Measurements from ENCODE around the gene EMILIN3. TPM values are rescaled to one million over a fixed set of nuclear protein-coding genes. Genes with fewer than 3 reads are reported as not detected.

Gene EMILIN3
- total RNA-seq, 1 experiment from 2014 or later = 5.9 TPM

- TF ChIP-seq, protein P1, sequence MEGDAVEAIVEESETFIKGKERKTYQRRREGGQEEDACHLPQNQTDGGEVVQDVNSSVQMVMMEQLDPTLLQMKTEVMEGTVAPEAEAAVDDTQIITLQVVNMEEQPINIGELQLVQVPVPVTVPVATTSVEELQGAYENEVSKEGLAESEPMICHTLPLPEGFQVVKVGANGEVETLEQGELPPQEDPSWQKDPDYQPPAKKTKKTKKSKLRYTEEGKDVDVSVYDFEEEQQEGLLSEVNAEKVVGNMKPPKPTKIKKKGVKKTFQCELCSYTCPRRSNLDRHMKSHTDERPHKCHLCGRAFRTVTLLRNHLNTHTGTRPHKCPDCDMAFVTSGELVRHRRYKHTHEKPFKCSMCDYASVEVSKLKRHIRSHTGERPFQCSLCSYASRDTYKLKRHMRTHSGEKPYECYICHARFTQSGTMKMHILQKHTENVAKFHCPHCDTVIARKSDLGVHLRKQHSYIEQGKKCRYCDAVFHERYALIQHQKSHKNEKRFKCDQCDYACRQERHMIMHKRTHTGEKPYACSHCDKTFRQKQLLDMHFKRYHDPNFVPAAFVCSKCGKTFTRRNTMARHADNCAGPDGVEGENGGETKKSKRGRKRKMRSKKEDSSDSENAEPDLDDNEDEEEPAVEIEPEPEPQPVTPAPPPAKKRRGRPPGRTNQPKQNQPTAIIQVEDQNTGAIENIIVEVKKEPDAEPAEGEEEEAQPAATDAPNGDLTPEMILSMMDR (conservative IDR thresholded peaks at IDR 0.05) = peak; percentile 47
- no peak overlapping the region for H3K4me3 Mint-ChIP-seq
- no peak overlapping the region; a peak in 1 of 7 replicates for H3K27ac Mint-ChIP-seq
- H3K4me2 ChIP-seq (ENCODE audit: insufficient read depth, insufficient read length, low read length) = no peak overlapping the region
- no peak overlapping the region for H2BK12ac ChIP-seq (ENCODE audit: insufficient read length, low read depth, low read length)
- H3K23me2 ChIP-seq (ENCODE audit: insufficient read length, low read depth, low read length, poor library complexity, severe bottlenecking) = no peaks in the 10 kb centered on the region
- no peaks in the 10 kb centered on the region for H3K36me3 Mint-ChIP-seq (ENCODE audit: insufficient read depth in 1 of 3, low read depth in 3 of 3)
- H4K8ac ChIP-seq (replicated peaks; ENCODE audit: insufficient read length, low read depth, low read length) = no peak overlapping the region
- no peak overlapping the region for H3K4ac ChIP-seq (ENCODE audit: low read depth, low read length)
- H2AK5ac ChIP-seq (ENCODE audit: insufficient read length, low read length) = no peak overlapping the region
- no peak overlapping the region for H3K23ac ChIP-seq (ENCODE audit: insufficient read length, low read depth, low read length)
- no peak overlapping the region for H2BK5ac ChIP-seq (ENCODE audit: insufficient read length, low read length)
- H3K9me3 ChIP-seq (ENCODE audit: control insufficient read depth, low read depth, low read length) = no peaks in the 10 kb centered on the region
- no peak overlapping the region for H2BK120ac ChIP-seq (ENCODE audit: low read depth, low read length, poor library complexity, severe bottlenecking)
- no peak overlapping the region for H4K91ac ChIP-seq (ENCODE audit: insufficient read length, low read depth, low read length)
- no peaks in the 10 kb centered on the region for H4K20me1 ChIP-seq (ENCODE audit: control insufficient read depth, insufficient read depth, insufficient read length)
- peaks cover 14 to 21% of the 10 kb centered on the region in 2 experiments for H3K4me1 Mint-ChIP-seq
- no peaks in the 10 kb centered on the region for H3K9me3 Mint-ChIP-seq
- DNase-seq = peak; percentile 65
- no peak overlapping the region for H3K27ac ChIP-seq (ENCODE audit: insufficient read length, low read depth, low read length)
- peaks cover 5% of the 10 kb centered on the region for H3K27me3 Mint-ChIP-seq (ENCODE audit: low read depth)
- H2BK20ac ChIP-seq (ENCODE audit: low read depth, low read length, poor library complexity, severe bottlenecking) = no peak overlapping the region
- H3K14ac ChIP-seq (ENCODE audit: insufficient read depth, low read length) = no peak overlapping the region
- H3K9ac ChIP-seq (ENCODE audit: extremely low read depth, insufficient read length, low read length) = no peak overlapping the region
- H3K56ac ChIP-seq (ENCODE audit: insufficient read length, low read depth, low read length) = no peak overlapping the region
- no peak overlapping the region for H4K5ac ChIP-seq (ENCODE audit: insufficient read length, low read depth, low read length)
- H2BK15ac ChIP-seq (ENCODE audit: low read depth, low read length) = no peak overlapping the region
- H3K79me2 ChIP-seq (ENCODE audit: insufficient read depth, low read length) = no peaks in the 10 kb centered on the region
- no CpG with 5 or more reads among the region's 9 CpGs for WGBS (ENCODE audit: extremely low coverage, insufficient read length, low lambda C conversion rate)
- no peaks in the 10 kb centered on the region for H3K4me1 ChIP-seq (ENCODE audit: insufficient read depth, low read length)
- H3K18ac ChIP-seq (ENCODE audit: insufficient read length, low read depth, low read length) = no peak overlapping the region
- no peaks in the 10 kb centered on the region for H3K27me3 ChIP-seq (ENCODE audit: insufficient read depth, low read length)
- no peak overlapping the region for H3T11ph ChIP-seq (ENCODE audit: low read length)
- H3K79me1 ChIP-seq (ENCODE audit: insufficient read depth, low read depth, low read length, poor library complexity, severe bottlenecking) = no peaks in the 10 kb centered on the region
- H2AFZ ChIP-seq (ENCODE audit: low read length) = no peak overlapping the region
Measured at GRCh38 chr20:41387444-41387851, 20.8 kb upstream of the EMILIN3 start.
